Heart left ventricle (tissue), 13 donors: ENCODE measurements around the gene ADAM19.

ENCODE experiments used
- POLR2A ChIP-seq, 2 donors: fragments of 450-650 bp; IDR thresholded peaks; one replicate each; pipeline ENCODE4 v1.6.1; 2017; ENCODE audit warnings: antibody characterized with exemption in 2 of 2, mild to moderate bottlenecking in 2 of 2, moderate library complexity in 2 of 2
- TF ChIP-seq, protein P1 (sequence below), 12 donors: fragments of 200-600 bp; sonication (generic) in 4 of 12; IDR thresholded peaks; one replicate each; pipeline versions ENCODE4 v1.5.0 to v1.8.0; 2018 to 2022; ENCODE audit warnings: antibody characterized with exemption in 12 of 12, mild to moderate bottlenecking in 5 of 12
- donor health status: ischemic (EF 13 %, LVEDD 7.1; RV severe dilation, severe dysfunction).
- donor health status: DM: no; HTN: yes; CAD: no.
- donor health status: DM: no; HTN: no; CAD: no.
- donor health status: ischemic (EF 25% LVEDD 6.9; RV normal size, moderate dysfunction).
- donor health status: ischemic (EF 25% LVEDD 5.7; RV mildly dilated, moderate dysfunction).
- donor health status: ischemic (EF 35%, LVEDD 5.7; RV mildly dilated, moderate dysfunction).
- donor health status: nonischemic (EF 11% LVEDD 7.7; RV severe dilation, severe dysfunction).
- donor health status: DM: yes; HTN: yes; CAD: no.
- donor health status: PGD.
- donor health status: ischemic (EF 29% LVEDD 5.4; RV normal size, mild dysfunction).
- donor health status: nonischemic (EF 23%, LVEDD 6.1; RV moderate dilation, normal function).

DNA sequence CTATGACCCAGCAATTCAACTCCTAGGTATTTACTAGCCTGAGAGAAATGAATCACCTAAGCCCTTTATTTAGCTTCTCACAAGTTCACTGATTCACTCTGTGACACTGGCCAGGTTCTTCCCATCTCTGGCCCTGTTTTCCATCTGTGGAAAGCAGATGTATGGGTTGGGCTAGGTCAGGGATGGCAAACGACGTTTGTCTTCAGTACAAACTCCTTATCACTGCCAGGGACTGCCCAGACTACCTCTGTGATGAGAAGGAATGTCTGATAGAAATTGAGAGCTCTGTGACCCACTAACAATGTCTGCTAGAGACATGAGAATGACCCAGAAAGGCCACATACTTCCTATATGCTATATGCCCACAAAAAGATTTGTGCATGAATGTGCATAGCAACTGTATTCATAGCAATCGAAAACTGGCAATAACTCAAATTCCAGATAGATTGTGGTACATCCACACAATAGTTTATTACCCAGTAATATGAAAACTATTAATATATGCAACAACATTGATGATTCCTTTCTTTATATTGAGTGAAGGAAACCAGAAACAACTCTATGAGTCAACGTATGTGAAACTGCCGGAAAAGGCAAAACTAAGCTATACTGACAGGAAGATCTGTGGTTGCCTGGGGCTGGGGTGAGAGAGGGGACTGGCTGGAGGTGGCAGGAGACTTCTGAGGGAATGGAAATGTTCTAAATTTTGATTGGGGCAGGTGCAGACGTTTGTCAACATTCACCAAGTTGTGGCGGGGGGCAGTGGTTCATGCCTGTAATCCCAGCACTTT is 32.0 kb upstream of the ADAM19 start:
- TF ChIP-seq POLR2A (IDR thresholded peaks at IDR 0.05) = no peak
- TF ChIP-seq, protein P1, sequence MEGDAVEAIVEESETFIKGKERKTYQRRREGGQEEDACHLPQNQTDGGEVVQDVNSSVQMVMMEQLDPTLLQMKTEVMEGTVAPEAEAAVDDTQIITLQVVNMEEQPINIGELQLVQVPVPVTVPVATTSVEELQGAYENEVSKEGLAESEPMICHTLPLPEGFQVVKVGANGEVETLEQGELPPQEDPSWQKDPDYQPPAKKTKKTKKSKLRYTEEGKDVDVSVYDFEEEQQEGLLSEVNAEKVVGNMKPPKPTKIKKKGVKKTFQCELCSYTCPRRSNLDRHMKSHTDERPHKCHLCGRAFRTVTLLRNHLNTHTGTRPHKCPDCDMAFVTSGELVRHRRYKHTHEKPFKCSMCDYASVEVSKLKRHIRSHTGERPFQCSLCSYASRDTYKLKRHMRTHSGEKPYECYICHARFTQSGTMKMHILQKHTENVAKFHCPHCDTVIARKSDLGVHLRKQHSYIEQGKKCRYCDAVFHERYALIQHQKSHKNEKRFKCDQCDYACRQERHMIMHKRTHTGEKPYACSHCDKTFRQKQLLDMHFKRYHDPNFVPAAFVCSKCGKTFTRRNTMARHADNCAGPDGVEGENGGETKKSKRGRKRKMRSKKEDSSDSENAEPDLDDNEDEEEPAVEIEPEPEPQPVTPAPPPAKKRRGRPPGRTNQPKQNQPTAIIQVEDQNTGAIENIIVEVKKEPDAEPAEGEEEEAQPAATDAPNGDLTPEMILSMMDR (IDR thresholded peaks at IDR 0.05) = no peak
